H9 (cell line): ENCODE results near the gene TSPYL4. TPM values are rescaled to one million over a fixed set of nuclear protein-coding genes. Genes with fewer than 3 reads are reported as not detected.

Experiments
- DNase-seq: peaks from one replicate; pipeline ENCODE4 v3.0.0-alpha.2; 2017
- H2AFZ ChIP-seq: one replicate; pipeline ENCODE4 v1.6.1; 2013; ENCODE audit warnings: mild to moderate bottlenecking, low read length, control low read depth, moderate library complexity
- H2AK5ac ChIP-seq: 2 replicates; pipeline ENCODE4 v1.6.1; 2013; ENCODE audit warnings: low read length, control low read depth, mixed read lengths; ENCODE audit not compliant: insufficient read length
- H2BK120ac ChIP-seq: one replicate; pipeline ENCODE4 v1.6.1; 2013; ENCODE audit warnings: low read depth, mild to moderate bottlenecking, low read length, control low read depth, inconsistent platforms; ENCODE audit not compliant: poor library complexity, severe bottlenecking
- H2BK12ac ChIP-seq: 2 replicates; pipeline ENCODE4 v1.6.1; 2013; ENCODE audit warnings: low read length, control low read depth, mixed read lengths, low read depth; ENCODE audit not compliant: insufficient read length
- H2BK15ac ChIP-seq: 2 replicates; pipeline ENCODE4 v1.6.1; 2013; ENCODE audit warnings: low read depth, low read length, control low read depth
- H2BK20ac ChIP-seq: one replicate; pipeline ENCODE4 v1.6.1; 2013; ENCODE audit warnings: low read depth, mild to moderate bottlenecking, low read length, control low read depth, inconsistent platforms; ENCODE audit not compliant: poor library complexity, severe bottlenecking
- H2BK5ac ChIP-seq: 2 replicates; pipeline ENCODE4 v1.6.1; 2013; ENCODE audit warnings: low read length, control low read depth, mixed read lengths; ENCODE audit not compliant: insufficient read length
- H3K14ac ChIP-seq: 2 replicates; pipeline ENCODE4 v1.6.1; 2013; ENCODE audit warnings: low read length, control low read depth; ENCODE audit not compliant: insufficient read depth
- H3K18ac ChIP-seq: 2 replicates; pipeline ENCODE4 v1.6.1; 2013; ENCODE audit warnings: low read depth, mild to moderate bottlenecking, mixed read lengths, low read length, control low read depth; ENCODE audit not compliant: insufficient read length
- H3K23ac ChIP-seq: 2 replicates; pipeline ENCODE4 v1.6.1; 2013; ENCODE audit warnings: low read length, control low read depth, mixed read lengths, low read depth; ENCODE audit not compliant: insufficient read length
- H3K23me2 ChIP-seq: 2 replicates; pipeline ENCODE4 v1.6.1; 2013; ENCODE audit warnings: low read depth, mild to moderate bottlenecking, mixed read lengths, low read length, control low read depth; ENCODE audit not compliant: insufficient read length, poor library complexity, severe bottlenecking
- H3K27ac ChIP-seq: 2 replicates; pipeline ENCODE4 v1.5.1; 2013; ENCODE audit warnings: low read length, control low read depth, mixed read lengths, low read depth; ENCODE audit not compliant: insufficient read length
- H3K27me3 ChIP-seq: 2 replicates; pipeline ENCODE4 v1.6.1; 2013; ENCODE audit warnings: low read length, control low read depth, inconsistent platforms; ENCODE audit not compliant: insufficient read depth
- H3K4ac ChIP-seq: 2 replicates; pipeline ENCODE4 v1.6.1; 2013; ENCODE audit warnings: low read depth, mild to moderate bottlenecking, control low read depth, inconsistent platforms, low read length, moderate library complexity
- H3K4me1 ChIP-seq: 2 replicates; pipeline ENCODE4 v1.6.1; 2013; ENCODE audit warnings: low read length, control low read depth, inconsistent platforms; ENCODE audit not compliant: insufficient read depth
- H3K4me2 ChIP-seq: 2 replicates; pipeline ENCODE4 v1.6.1; 2013; ENCODE audit warnings: low read length, control low read depth, mixed read lengths; ENCODE audit not compliant: insufficient read length, insufficient read depth
- H3K56ac ChIP-seq: 2 replicates; pipeline ENCODE4 v1.6.1; 2013; ENCODE audit warnings: low read depth, mild to moderate bottlenecking, mixed read lengths, low read length, control low read depth; ENCODE audit not compliant: insufficient read length
- H3K79me1 ChIP-seq: 2 replicates; pipeline ENCODE4 v1.6.1; 2013; ENCODE audit warnings: low read depth, mild to moderate bottlenecking, moderate library complexity, low read length, control low read depth, inconsistent platforms; ENCODE audit not compliant: insufficient read depth, poor library complexity, severe bottlenecking
- H3K79me2 ChIP-seq: 2 replicates; pipeline ENCODE4 v1.6.1; 2013; ENCODE audit warnings: low read length, control low read depth, inconsistent platforms; ENCODE audit not compliant: insufficient read depth
- H3K9ac ChIP-seq: 2 replicates; pipeline ENCODE4 v1.6.1; 2013; ENCODE audit warnings: low read length, control low read depth, mixed read lengths; ENCODE audit not compliant: insufficient read length; ENCODE audit errors: extremely low read depth
- H3K9me3 ChIP-seq: one replicate; pipeline ENCODE4 v1.6.1; 2013; ENCODE audit warnings: low read depth, low read length, inconsistent platforms; ENCODE audit not compliant: control insufficient read depth
- H3T11ph ChIP-seq: one replicate; pipeline ENCODE4 v1.6.1; 2013; ENCODE audit warnings: mild to moderate bottlenecking, low read length, control low read depth, inconsistent platforms
- H4K20me1 ChIP-seq: one replicate; pipeline ENCODE4 v1.6.1; 2013; ENCODE audit not compliant: control insufficient read depth, insufficient read length, insufficient read depth
- H4K5ac ChIP-seq: 2 replicates; pipeline ENCODE4 v1.6.1; 2013; ENCODE audit warnings: low read depth, mild to moderate bottlenecking, mixed read lengths, low read length, control low read depth; ENCODE audit not compliant: insufficient read length
- H4K8ac ChIP-seq: replicated peaks from 2 replicates; pipeline ENCODE4 v1.6.1; 2013; ENCODE audit warnings: low read length, control low read depth, mixed read lengths, low read depth; ENCODE audit not compliant: insufficient read length
- H4K91ac ChIP-seq: 2 replicates; pipeline ENCODE4 v1.6.1; 2013; ENCODE audit warnings: low read depth, mild to moderate bottlenecking, moderate library complexity, mixed read lengths, low read length, control low read depth; ENCODE audit not compliant: insufficient read length
- H3K27ac Mint-ChIP-seq, 3 experiments: 2 replicates in 2 of 3; 3 replicates in 1 of 3; pipeline ENCODE4 v1.8.0; 2020 to 2021; ENCODE audit warnings: mixed read lengths in 3 of 3, mild to moderate bottlenecking in 1 of 3, moderate library complexity in 1 of 3
- H3K27me3 Mint-ChIP-seq: 2 replicates; pipeline ENCODE4 v1.8.0; 2021; ENCODE audit warnings: low read depth, mild to moderate bottlenecking, moderate library complexity, mixed read lengths
- H3K36me3 Mint-ChIP-seq, 3 experiments: 2 replicates in 2 of 3; 3 replicates in 1 of 3; pipeline ENCODE4 v1.8.0; 2020 to 2021; ENCODE audit warnings: low read depth in 3 of 3, mixed read lengths in 3 of 3; ENCODE audit not compliant: insufficient read depth in 1 of 3
- H3K4me1 Mint-ChIP-seq, 2 experiments: 2 replicates each; pipeline ENCODE4 v1.8.0; 2020; ENCODE audit warnings: mixed read lengths in 2 of 2
- H3K4me3 Mint-ChIP-seq, 2 experiments: 2 replicates in 1 of 2; 3 replicates in 1 of 2; pipeline ENCODE4 v1.8.0; 2020 to 2021; ENCODE audit warnings: mild to moderate bottlenecking in 2 of 2, mixed read lengths in 2 of 2, moderate library complexity in 1 of 2
- H3K9me3 Mint-ChIP-seq, 2 experiments: 2 replicates in 1 of 2; 3 replicates in 1 of 2; pipeline ENCODE4 v1.8.0; 2020; ENCODE audit warnings: mild to moderate bottlenecking in 2 of 2, mixed read lengths in 2 of 2, moderate library complexity in 1 of 2
- CTCF ChIP-seq: fragments of 200-600 bp; sonication (generic); conservative IDR thresholded peaks from 3 replicates; pipeline ENCODE4 v1.8.0; 2021; ENCODE audit warnings: antibody characterized with exemption, mild to moderate bottlenecking
- WGBS: extraction: QIAGEN DNeasy Blood & Tissue Kit; methylation state at CpG from one replicate; pipeline ENCODE4 v1.1.7; 2013; ENCODE audit warnings: missing lambda C conversion rate, low lambda C conversion rate, mixed read lengths; ENCODE audit not compliant: insufficient read length; ENCODE audit errors: extremely low coverage; 5-methylcytosine and 5-hydroxymethylcytosine counted together
- total RNA-seq: library from RNA; stranded (reverse); gene quantifications from 2 replicates; pipeline ENCODE4 v1.2.1, GENCODE V29; 2021

Gene TSPYL4
- total RNA-seq, 1 experiment from 2014 or later, result 19.0 TPM

- Histone ChIP-seq H2BK120ac (peak overlapping the region; percentile 40), H3K56ac (no peak overlapping the region), H3K79me2 (peaks cover 15% of the 10 kb centered on the region), H3K9ac (peak overlapping the region; percentile 88), H3K23me2 (peaks cover 10% of the 10 kb centered on the region), H3K4me2 (peak overlapping the region; percentile 87), H3K14ac (peak overlapping the region; percentile 79; the same call in 1 of the 2 replicates), H2BK20ac (no peak overlapping the region), H2BK12ac (no peak overlapping the region), H4K8ac (no peak overlapping the region), H3K79me1 (peaks cover 6% of the 10 kb centered on the region), H3K27ac (no peak overlapping the region), H3K4ac (no peak overlapping the region; the same call in 1 of the 2 replicates), H4K20me1 (no peaks in the 10 kb centered on the region), H3K9me3 (no peaks in the 10 kb centered on the region), H3K27me3 (no peaks in the 10 kb centered on the region), H3T11ph (no peak overlapping the region), H3K23ac (no peak overlapping the region), H2BK5ac (no peak overlapping the region), H2AK5ac (no peak overlapping the region), H2BK15ac (no peak overlapping the region), H3K18ac (peak overlapping the region; percentile 80), H4K91ac (peak overlapping the region; percentile 26), H4K5ac (no peak overlapping the region), H2AFZ (no peak overlapping the region), H3K4me1 (peaks cover 3% of the 10 kb centered on the region; the same call in 1 of the 2 replicates)
- DNase-seq, result no peak
- Mint-ChIP-seq H3K27ac (peak overlapping the region; percentile 86 to 100 (median 99)), H3K36me3 (peaks cover 6 to 25% (median 23%) of the 10 kb centered on the region in 3 experiments; a peak in 6 of 7 replicates), H3K4me3 (peak overlapping the region; percentile 96 to 99), H3K9me3 (no peaks in the 10 kb centered on the region), H3K4me1 (peaks cover 39 to 44% of the 10 kb centered on the region in 2 experiments), H3K27me3 (no peaks in the 10 kb centered on the region; the same call in 1 of the 2 replicates)
- no CpG with 5 or more reads among the region's 8 CpGs for WGBS
- TF ChIP-seq CTCF, result no peak
Observed at GRCh38 chr6:116280161-116280932, 26.5 kb upstream of the TSPYL4 start.
